Naive thymus-derived CD4-positive, alpha-beta T cell (primary cell): ENCODE measurements around the gene EPAS1. TPM values are rescaled to one million over a fixed set of nuclear protein-coding genes. Genes with fewer than 3 reads are reported as not detected.

Source experiments
- ATAC-seq: fragments of 150-1000 bp; cut with Tn5 transposase; 2 replicates; pipeline ENCODE4 v1.10.0; 2021; ENCODE audit warnings: mild to moderate bottlenecking, moderate library complexity
- CTCF ChIA-PET: fragments of 350-600 bp; sonication (Branson Sonifier 250); formaldehyde crosslinking; loops from one replicate; lab custom pipeline; 2021; ENCODE audit warnings: antibody characterized with exemption; lab: Charles Lee
- POLR2A ChIA-PET: fragments of 350-600 bp; sonication (Branson Sonifier 250); formaldehyde crosslinking; loops from one replicate; lab custom pipeline; 2021; ENCODE audit warnings: antibody characterized with exemption, inconsistent platforms; lab: Charles Lee
- DNase-seq, 9 donors: peaks; one replicate each; pipeline versions ENCODE4 v3.0.0 to v3.0.0-alpha.2; 2020 to 2022; ENCODE audit warnings: mixed read lengths in 1 of 9
- H3K27ac ChIP-seq: one replicate; pipeline ENCODE4 v1.7.0; 2013; ENCODE audit warnings: mild to moderate bottlenecking, low read depth, low read length, moderate library complexity
- H3K27me3 ChIP-seq, 2 donors: one replicate each; pipeline ENCODE4 v1.7.0; 2013; ENCODE audit warnings: low read length in 2 of 2, mild to moderate bottlenecking in 2 of 2, moderate library complexity in 2 of 2; ENCODE audit not compliant: control insufficient read depth in 2 of 2, insufficient read depth in 2 of 2
- H3K36me3 ChIP-seq, 3 experiments: 1 replicate in 2 of 3; 2 replicates in 1 of 3; pipeline ENCODE4 v1.7.0; 2013; ENCODE audit warnings: low read length in 3 of 3, mild to moderate bottlenecking in 3 of 3, moderate library complexity in 1 of 3; ENCODE audit not compliant: insufficient read depth in 3 of 3, control insufficient read depth in 2 of 3
- H3K4me1 ChIP-seq, 2 donors: one replicate each; pipeline ENCODE4 v1.7.0; 2013; ENCODE audit warnings: low read length in 2 of 2, mild to moderate bottlenecking in 2 of 2, moderate library complexity in 1 of 2; ENCODE audit not compliant: control insufficient read depth in 2 of 2, insufficient read depth in 2 of 2
- H3K4me3 ChIP-seq: 2 replicates; pipeline ENCODE4 v1.7.0; 2013; ENCODE audit warnings: mild to moderate bottlenecking, low read length
- H3K9me3 ChIP-seq, 3 experiments: 1 replicate in 2 of 3; 2 replicates in 1 of 3; pipeline ENCODE4 v1.7.0; 2013; ENCODE audit warnings: low read length in 3 of 3; ENCODE audit not compliant: control insufficient read depth in 2 of 3
- H3K27ac Mint-ChIP-seq, 9 donors: one replicate each; pipeline ENCODE4 v1.8.0; 2020 to 2022; ENCODE audit warnings: mixed read lengths in 9 of 9, mild to moderate bottlenecking in 8 of 9, moderate library complexity in 5 of 9, inconsistent platforms in 2 of 9
- H3K27me3 Mint-ChIP-seq, 5 donors: one replicate each; pipeline ENCODE4 v1.8.0; 2021 to 2022; ENCODE audit warnings: mixed read lengths in 5 of 5, mild to moderate bottlenecking in 1 of 5
- H3K36me3 Mint-ChIP-seq, 5 donors: one replicate each; pipeline ENCODE4 v1.8.0; 2020 to 2022; ENCODE audit warnings: mixed read lengths in 5 of 5, mild to moderate bottlenecking in 3 of 5, inconsistent platforms in 1 of 5
- H3K4me1 Mint-ChIP-seq, 7 donors: one replicate each; pipeline ENCODE4 v1.8.0; 2020 to 2022; ENCODE audit warnings: mixed read lengths in 7 of 7, mild to moderate bottlenecking in 3 of 7, inconsistent platforms in 1 of 7
- H3K4me3 Mint-ChIP-seq, 10 donors: one replicate each; pipeline ENCODE4 v1.8.0; 2020 to 2022; ENCODE audit warnings: mild to moderate bottlenecking in 10 of 10, mixed read lengths in 10 of 10, moderate library complexity in 6 of 10, inconsistent platforms in 2 of 10
- H3K9me3 Mint-ChIP-seq, 11 donors: one replicate each; pipeline ENCODE4 v1.8.0; 2020 to 2022; ENCODE audit warnings: mixed read lengths in 11 of 11, mild to moderate bottlenecking in 4 of 11, inconsistent platforms in 1 of 11, moderate library complexity in 1 of 11
- intact Hi-C, 2 donors: fragments of 100-400 bp; cut with micrococcal nuclease; formaldehyde crosslinking; loops; one replicate each; pipeline ENCODE4 v1.15.1; 2023
- polyA plus RNA-seq, 2 donors: library from polyadenylated mRNA; unstranded; fragments of 300-500 nt; fragmentation: Illumina TruSeq; gene quantifications; one replicate each; pipeline ENCODE4 v1.2.3, GENCODE V29; 2021
- total RNA-seq, 6 experiments: library from RNA in 5 of 6; stranded (reverse) in 5 of 6; gene quantifications; 1 replicate in 5 of 6; 2 replicates in 1 of 6; pipeline ENCODE4 v1.2.3 and lab custom pipeline; 2021 to 2026

EPAS1 gene
- total and polyA plus RNA-seq, 7 experiments from 2014 or later = 0.18 to 17.0 (median 4.7) TPM; not detected in 1

- no peaks in the 10 kb centered on the region for H3K36me3 ChIP-seq
- Mint-ChIP-seq H3K4me3 (no peak overlapping the region), H3K36me3 (peaks cover 0 to 4% (median 0%) of the 10 kb centered on the region in 5 donors), H3K4me1 (peaks cover 0 to 13% (median 0%) of the 10 kb centered on the region in 7 donors), H3K27me3 (peaks cover 0 to 5% (median 0%) of the 10 kb centered on the region in 5 donors), H3K27ac (no peak overlapping the region), H3K9me3 (no peaks in the 10 kb centered on the region)
- no peak for DNase-seq
- ATAC-seq = no peak
- H3K4me3 ChIP-seq = no peak overlapping the region
- H3K9me3 ChIP-seq = no peaks in the 10 kb centered on the region
- intact Hi-C loops = no loop called here
- no peak overlapping the region for H3K27ac ChIP-seq
- H3K27me3 ChIP-seq = no peaks in the 10 kb centered on the region
- ChIA-PET POLR2A (no interaction called here), CTCF (interaction anchor here (1.3 kb wide), 1 partner anchor 9 kb away, joined by 3 read pairs; no protein-coding TSS in a partner anchor)
- no peaks in the 10 kb centered on the region for H3K4me1 ChIP-seq
These were observed 74.6 kb downstream of the EPAS1 start for GRCh38 chr2:46371854-46372253.

GRCh38 chr2:46372475-46372874, 75.3 kb downstream of the EPAS1 start:
- ChIA-PET CTCF (interaction anchor here (0.8 to 1.3 kb wide), 2 partner anchors 8 to 10 kb away, joined by 3 read pairs; no protein-coding TSS in a partner anchor), POLR2A (no interaction called here)
- no peak for DNase-seq
- ATAC-seq = no peak
- Mint-ChIP-seq H3K36me3 (peaks cover 0 to 4% (median 0%) of the 10 kb centered on the region in 5 donors), H3K27me3 (peaks cover 0 to 5% (median 0%) of the 10 kb centered on the region in 5 donors), H3K4me1 (peaks cover 0 to 13% (median 0%) of the 10 kb centered on the region in 7 donors), H3K9me3 (no peaks in the 10 kb centered on the region), H3K27ac (no peak overlapping the region), H3K4me3 (no peak overlapping the region)
- Histone ChIP-seq H3K9me3 (no peaks in the 10 kb centered on the region), H3K27me3 (no peaks in the 10 kb centered on the region), H3K36me3 (no peaks in the 10 kb centered on the region), H3K27ac (no peak overlapping the region), H3K4me3 (no peak overlapping the region), H3K4me1 (no peaks in the 10 kb centered on the region)
- intact Hi-C loops = no loop called here

GRCh38 chr2:46373238-46373637, 76.0 kb downstream of the EPAS1 start:
- Histone ChIP-seq H3K36me3 (no peaks in the 10 kb centered on the region), H3K4me3 (no peak overlapping the region), H3K27me3 (no peaks in the 10 kb centered on the region), H3K9me3 (no peaks in the 10 kb centered on the region), H3K27ac (no peak overlapping the region), H3K4me1 (no peaks in the 10 kb centered on the region)
- ChIA-PET CTCF (interaction anchor here (0.8 kb wide), 1 partner anchor 11 kb away, joined by 3 read pairs; no protein-coding TSS in a partner anchor), POLR2A (no interaction called here)
- DNase-seq (no peak), ATAC-seq (no peak)
- peaks cover 0 to 13% (median 0%) of the 10 kb centered on the region in 7 donors for H3K4me1 Mint-ChIP-seq
- H3K27me3 Mint-ChIP-seq = peaks cover 0 to under 1% (median 0%) of the 10 kb centered on the region in 5 donors
- no peak overlapping the region for H3K27ac Mint-ChIP-seq
- intact Hi-C loops = no loop called here
- peaks cover 0 to 4% (median 0%) of the 10 kb centered on the region in 5 donors for H3K36me3 Mint-ChIP-seq
- no peaks in the 10 kb centered on the region for H3K9me3 Mint-ChIP-seq
- no peak overlapping the region for H3K4me3 Mint-ChIP-seq

GRCh38 chr2:46375566-46376125, 78.4 kb downstream of the EPAS1 start:
- Histone ChIP-seq H3K4me3 (no peak overlapping the region), H3K36me3 (no peaks in the 10 kb centered on the region), H3K9me3 (no peaks in the 10 kb centered on the region), H3K27me3 (no peaks in the 10 kb centered on the region), H3K27ac (no peak overlapping the region), H3K4me1 (no peaks in the 10 kb centered on the region)
- ChIA-PET CTCF (interaction anchor here (0.7 kb wide), 1 partner anchor 802 kb away, joined by 4 read pairs; no protein-coding TSS in a partner anchor), POLR2A (no interaction called here)
- Mint-ChIP-seq H3K4me1 (no peaks in the 10 kb centered on the region), H3K27ac (no peak overlapping the region), H3K27me3 (no peaks in the 10 kb centered on the region), H3K36me3 (no peaks in the 10 kb centered on the region), H3K4me3 (no peak overlapping the region), H3K9me3 (no peaks in the 10 kb centered on the region)
- DNase-seq (no peak), ATAC-seq (no peak)
- intact Hi-C loops = no loop called here

GRCh38 chr2:46376586-46376985, 79.4 kb downstream of the EPAS1 start:
- intact Hi-C loops = no loop called here
- Histone ChIP-seq H3K27ac (no peak overlapping the region), H3K27me3 (no peaks in the 10 kb centered on the region), H3K9me3 (no peaks in the 10 kb centered on the region), H3K36me3 (no peaks in the 10 kb centered on the region), H3K4me3 (no peak overlapping the region), H3K4me1 (no peaks in the 10 kb centered on the region)
- DNase-seq (no peak), ATAC-seq (no peak)
- H3K36me3 Mint-ChIP-seq = no peaks in the 10 kb centered on the region
- ChIA-PET POLR2A (no interaction called here), CTCF (no interaction called here)
- H3K4me1 Mint-ChIP-seq = no peaks in the 10 kb centered on the region
- no peak overlapping the region for H3K4me3 Mint-ChIP-seq
- H3K27ac Mint-ChIP-seq = no peak overlapping the region
- H3K9me3 Mint-ChIP-seq = no peaks in the 10 kb centered on the region
- H3K27me3 Mint-ChIP-seq = no peaks in the 10 kb centered on the region

GRCh38 chr2:46377101-46377581, 79.9 kb downstream of the EPAS1 start:
- H3K4me3 ChIP-seq = no peak overlapping the region
- ChIA-PET POLR2A (no interaction called here), CTCF (no interaction called here)
- H3K27me3 ChIP-seq = no peaks in the 10 kb centered on the region
- no peaks in the 10 kb centered on the region for H3K9me3 ChIP-seq
- Mint-ChIP-seq H3K4me1 (no peaks in the 10 kb centered on the region), H3K4me3 (no peak overlapping the region), H3K9me3 (no peaks in the 10 kb centered on the region), H3K27ac (no peak overlapping the region), H3K36me3 (no peaks in the 10 kb centered on the region), H3K27me3 (no peaks in the 10 kb centered on the region)
- ATAC-seq (no peak), DNase-seq (peak in 1 of 9 donors; percentile 3)
- H3K4me1 ChIP-seq = no peaks in the 10 kb centered on the region
- no peaks in the 10 kb centered on the region for H3K36me3 ChIP-seq
- intact Hi-C loops = no loop called here
- H3K27ac ChIP-seq = no peak overlapping the region
